ENCODE measurements around the gene ARID4B.
"Not testable (repeated sequence)": the region's sequence is repeated elsewhere in the genome, so short reads cannot be mapped to it uniquely, and the experiment has no call there.

ARID4B gene

DNA sequence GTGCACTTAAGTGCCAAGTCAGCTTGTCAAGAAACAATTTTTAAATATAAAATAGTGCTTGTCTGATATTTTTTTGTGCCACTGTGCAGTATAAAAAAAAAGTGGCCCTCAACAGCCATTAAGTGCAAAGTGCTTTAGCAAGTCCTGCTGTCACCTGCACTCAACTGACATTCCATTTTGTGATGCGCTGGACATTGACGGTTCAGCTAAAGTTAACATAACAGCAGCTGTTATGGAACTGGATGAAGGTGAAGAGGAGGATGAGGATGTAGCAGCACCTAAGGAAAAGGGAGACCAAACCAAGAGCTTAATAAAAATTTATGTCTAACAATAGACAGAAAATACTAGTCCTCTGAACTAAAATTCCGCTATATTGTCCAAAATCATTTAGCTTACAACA lies 159.6 kb downstream of the ARID4B start:
- DNase-seq (ENCODE audit: low spot score), result no peak
- POLR2A ChIA-PET (ENCODE audit: low non-redundant PET), result no interaction called here
- no peak overlapping the region for H3K27ac ChIP-seq
- TF ChIP-seq, protein P1, sequence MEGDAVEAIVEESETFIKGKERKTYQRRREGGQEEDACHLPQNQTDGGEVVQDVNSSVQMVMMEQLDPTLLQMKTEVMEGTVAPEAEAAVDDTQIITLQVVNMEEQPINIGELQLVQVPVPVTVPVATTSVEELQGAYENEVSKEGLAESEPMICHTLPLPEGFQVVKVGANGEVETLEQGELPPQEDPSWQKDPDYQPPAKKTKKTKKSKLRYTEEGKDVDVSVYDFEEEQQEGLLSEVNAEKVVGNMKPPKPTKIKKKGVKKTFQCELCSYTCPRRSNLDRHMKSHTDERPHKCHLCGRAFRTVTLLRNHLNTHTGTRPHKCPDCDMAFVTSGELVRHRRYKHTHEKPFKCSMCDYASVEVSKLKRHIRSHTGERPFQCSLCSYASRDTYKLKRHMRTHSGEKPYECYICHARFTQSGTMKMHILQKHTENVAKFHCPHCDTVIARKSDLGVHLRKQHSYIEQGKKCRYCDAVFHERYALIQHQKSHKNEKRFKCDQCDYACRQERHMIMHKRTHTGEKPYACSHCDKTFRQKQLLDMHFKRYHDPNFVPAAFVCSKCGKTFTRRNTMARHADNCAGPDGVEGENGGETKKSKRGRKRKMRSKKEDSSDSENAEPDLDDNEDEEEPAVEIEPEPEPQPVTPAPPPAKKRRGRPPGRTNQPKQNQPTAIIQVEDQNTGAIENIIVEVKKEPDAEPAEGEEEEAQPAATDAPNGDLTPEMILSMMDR (conservative IDR thresholded peaks at IDR 0.05; ENCODE audit: low read depth), result no peak
- CTCF ChIA-PET, result interaction anchor here (0.7 kb wide), 1 partner anchor 278 kb away, joined by 6 read pairs; no protein-coding TSS in a partner anchor

DNA sequence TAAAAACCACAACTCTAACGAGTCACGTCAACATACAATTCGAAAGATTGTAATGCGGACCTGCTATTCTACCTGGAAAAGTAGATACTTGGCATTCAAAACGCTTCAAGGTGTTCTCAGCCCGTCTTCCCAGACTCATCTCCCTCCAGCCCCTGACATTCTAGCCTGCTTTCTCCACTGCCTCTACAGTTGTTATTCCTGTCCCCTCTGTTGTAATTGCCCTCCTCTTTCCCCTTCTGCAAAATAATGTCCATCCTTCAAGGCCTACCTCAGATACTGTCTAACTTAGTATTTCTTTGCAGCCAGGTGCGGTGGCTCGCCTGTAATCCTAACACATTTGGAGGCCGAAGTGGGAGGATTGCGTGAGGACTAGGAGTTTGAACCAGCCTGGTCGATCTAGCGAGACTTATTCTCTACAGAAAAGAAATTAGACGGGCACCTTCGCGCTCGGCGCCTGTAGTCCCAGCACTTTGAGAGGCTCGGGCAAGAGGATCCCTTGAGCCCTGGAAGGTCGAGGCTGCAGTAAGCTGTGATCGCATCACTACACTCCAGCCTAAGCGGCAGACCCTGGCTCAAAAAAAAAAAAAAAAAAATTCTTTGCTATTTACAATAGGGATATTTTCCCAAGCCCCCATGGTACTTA lies 166.2 kb downstream of the ARID4B start:
- ChIA-PET CTCF (no interaction called here), POLR2A (ENCODE audit: low non-redundant PET) (interaction anchor here (0.6 to 0.7 kb wide), 2 partner anchors 17 to 719 kb away, joined by 3 to 4 read pairs; no protein-coding TSS in a partner anchor)
- peak overlapping the region; percentile 91 for H3K27ac ChIP-seq
- DNase-seq (ENCODE audit: low spot score), result no peak
- TF ChIP-seq, protein P1 (conservative IDR thresholded peaks at IDR 0.05; ENCODE audit: low read depth), result no peak

DNA sequence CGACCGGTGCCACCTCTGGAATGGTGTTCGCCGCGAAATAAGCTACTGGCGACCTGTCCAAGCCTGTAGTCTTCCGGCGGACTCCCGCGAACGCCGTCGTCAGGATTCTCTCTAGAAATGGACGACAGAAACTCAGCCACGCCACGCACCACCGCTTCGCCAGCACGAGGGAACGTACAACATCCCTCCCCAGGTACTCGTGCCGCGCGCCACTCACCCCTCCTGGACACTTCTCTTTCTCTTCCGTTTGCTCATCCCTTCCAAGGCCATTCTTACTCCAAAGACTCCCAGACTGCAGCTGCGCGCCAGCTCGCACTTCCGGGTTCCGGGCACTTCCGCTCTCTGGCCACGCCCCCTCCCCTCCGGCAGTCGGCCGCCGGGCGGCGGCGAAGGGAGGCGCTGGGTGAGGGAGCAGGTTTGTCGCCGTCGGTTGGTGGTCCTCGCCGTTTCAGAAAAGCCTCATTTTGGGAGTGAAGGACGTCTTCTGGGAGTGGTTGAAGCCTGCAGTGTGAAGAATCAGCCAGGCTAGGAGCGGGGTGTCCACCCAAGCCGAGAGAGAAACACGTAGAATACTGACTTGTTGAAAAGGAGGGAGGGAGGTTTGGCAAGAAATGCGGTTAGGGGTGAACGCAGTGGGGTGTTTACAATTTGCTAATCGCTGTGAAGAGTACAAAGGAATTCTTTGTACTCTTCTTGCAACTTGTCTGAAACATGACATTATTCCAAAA lies 166.9 kb downstream of the ARID4B start, which contains the start of gene RBM34:
TSS of gene RBM34 (minus strand) at position 294 of the 728 bp plus-strand sequence. CDS start at position 270, 24 bp downstream.
- CTCF ChIA-PET, result interaction anchor here (0.6 to 0.7 kb wide), 3 partner anchors 22 to 251 kb away, joined by 3 to 4 read pairs (median 3); no protein-coding TSS in a partner anchor
- peak; percentile 86 for DNase-seq (ENCODE audit: low spot score)
- TF ChIP-seq, protein P1 (conservative IDR thresholded peaks at IDR 0.05; ENCODE audit: low read depth), result no peak
- H3K27ac ChIP-seq, result peak within 1 kb of the TSS; percentile 91
- POLR2A ChIA-PET (ENCODE audit: low non-redundant PET), result interaction anchor here (0.6 to 0.7 kb wide), 3 partner anchors 16 to 57 kb away, joined by 3 to 4 read pairs (median 3); no protein-coding TSS in a partner anchor

DNA sequence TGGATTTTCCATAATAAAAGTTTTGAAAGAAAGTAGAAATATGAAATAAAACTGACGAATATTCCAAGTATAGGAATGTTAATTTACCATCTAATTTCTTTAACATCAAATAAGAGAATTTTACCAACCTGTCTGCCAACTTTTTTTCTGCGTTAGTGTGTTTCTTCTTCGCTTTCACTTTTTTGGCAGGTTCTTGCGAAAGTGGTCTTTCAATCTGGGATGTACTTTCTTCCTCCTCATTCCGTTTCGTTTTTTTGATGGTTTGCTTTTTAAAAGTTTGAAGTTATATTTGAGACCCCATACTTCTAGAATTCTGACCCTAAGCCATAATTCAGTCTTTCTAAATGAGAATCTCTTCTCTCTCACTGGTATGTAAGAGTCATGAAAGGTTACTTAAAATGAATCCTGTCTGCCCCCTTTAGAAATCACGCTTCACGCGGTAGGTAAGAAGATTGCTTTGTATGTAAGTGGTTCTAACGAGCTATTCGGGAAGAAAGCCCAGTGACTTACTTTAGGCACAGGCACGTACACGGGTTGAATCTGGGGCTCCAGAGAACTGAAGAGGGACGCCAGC lies 167.5 kb downstream of the ARID4B start:
- no peak for DNase-seq (ENCODE audit: low spot score)
- TF ChIP-seq, protein P1 (conservative IDR thresholded peaks at IDR 0.05; ENCODE audit: low read depth), result no peak
- CTCF ChIA-PET, result interaction anchor here (0.6 to 0.7 kb wide), 3 partner anchors 23 to 252 kb away, joined by 3 to 4 read pairs (median 3); no protein-coding TSS in a partner anchor
- POLR2A ChIA-PET (ENCODE audit: low non-redundant PET), result interaction anchor here (0.6 to 0.7 kb wide), 3 partner anchors 26 to 255 kb away, joined by 3 read pairs; no protein-coding TSS in a partner anchor
- H3K27ac ChIP-seq, result peak overlapping the region; percentile 91

DNA sequence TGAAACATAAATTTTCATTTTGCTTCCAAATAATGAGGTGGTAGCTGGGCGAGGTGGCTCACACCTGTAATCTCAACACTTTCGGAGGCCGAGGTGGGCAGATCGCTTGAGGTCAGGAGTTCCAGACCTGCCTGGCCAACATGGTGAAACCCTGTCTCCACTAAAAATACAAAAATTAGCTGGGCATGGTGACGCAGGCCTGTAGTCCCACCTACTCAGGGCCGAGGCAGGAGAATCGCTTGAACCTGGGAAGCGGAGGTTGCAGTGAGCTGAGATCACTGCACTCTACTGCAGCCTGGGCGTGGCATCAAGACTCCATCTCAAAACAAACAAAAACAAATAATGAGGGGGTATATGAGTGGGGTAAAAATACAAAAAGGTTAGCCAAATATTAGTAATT lies 168.0 kb downstream of the ARID4B start:
- peak overlapping the region; percentile 50 for H3K27ac ChIP-seq
- DNase-seq (ENCODE audit: low spot score); CTCF ChIA-PET; POLR2A ChIA-PET (ENCODE audit: low non-redundant PET): not testable (repeated sequence)

DNA sequence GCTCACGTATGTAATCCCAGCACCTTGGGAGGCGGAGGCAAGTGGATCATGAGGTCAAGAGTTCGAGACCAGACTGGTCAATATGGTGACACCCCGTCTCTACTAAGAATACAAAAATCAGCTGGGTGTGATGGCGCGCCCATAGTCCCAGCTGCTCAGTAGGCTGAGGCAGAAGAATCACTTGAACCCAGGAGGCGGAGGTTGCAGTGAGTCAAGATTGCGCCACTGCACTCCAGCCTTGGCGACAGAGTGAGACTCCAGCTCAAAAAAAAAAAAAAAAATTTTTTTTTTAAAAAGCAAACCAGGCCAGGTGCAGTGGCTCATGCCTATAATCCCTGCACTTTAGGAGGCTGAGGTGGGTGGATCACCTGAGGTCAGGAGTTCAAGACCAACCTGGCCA lies 168.7 kb downstream of the ARID4B start:
- POLR2A ChIA-PET (ENCODE audit: low non-redundant PET), result interaction anchor here (0.6 kb wide), 1 partner anchor 31 kb away, joined by 4 read pairs; the partner anchor contains the start of gene TOMM20
- not testable (repeated sequence) for DNase-seq (ENCODE audit: low spot score)

DNA sequence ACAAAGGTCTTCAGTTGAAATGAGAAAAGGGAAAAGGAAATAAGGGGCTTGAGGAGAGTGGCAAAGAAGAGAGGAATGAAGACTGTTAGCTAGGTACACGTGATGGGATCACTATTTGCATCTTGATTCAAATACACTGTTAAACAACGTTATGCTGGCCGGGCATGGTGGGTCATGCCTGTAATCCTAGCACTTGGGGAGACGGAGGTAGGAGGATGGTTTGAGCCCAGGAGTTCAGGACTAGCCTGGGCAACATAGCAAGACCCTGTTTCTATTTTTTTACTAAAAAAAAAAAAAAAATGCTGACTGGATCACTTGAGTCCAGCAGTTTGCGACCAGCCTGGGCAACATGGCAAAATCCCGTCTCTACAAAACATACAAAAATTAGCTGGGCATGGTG lies 169.3 kb downstream of the ARID4B start:
- POLR2A ChIA-PET (ENCODE audit: low non-redundant PET), result interaction anchor here (0.6 kb wide), 1 partner anchor 30 kb away, joined by 4 read pairs; the partner anchor contains the start of gene TOMM20
- 0 out of 2 replicates have a peak overlapping the region, but pooled peaks have one; percentile 5 for H3K27ac ChIP-seq
- CTCF ChIA-PET, result interaction anchor here (0.6 kb wide), 2 partner anchors 323 to 856 kb away, joined by 4 to 6 read pairs; no protein-coding TSS in a partner anchor
- TF ChIP-seq, protein P1 (conservative IDR thresholded peaks at IDR 0.05; ENCODE audit: low read depth), result no peak
- no peak for DNase-seq (ENCODE audit: low spot score)

More for the DNA sequence above, 168.7 kb downstream of the ARID4B start:
- CTCF ChIA-PET, result interaction anchor here (0.6 kb wide), 1 partner anchor 855 kb away, joined by 6 read pairs; no protein-coding TSS in a partner anchor
- H3K27ac ChIP-seq, result 0 out of 2 replicates have a peak overlapping the region, but pooled peaks have one; percentile 5

Data from RWPE1 (cell line).